ENCODE data around the gene TMEM209. TPM values are rescaled to one million over a fixed set of nuclear protein-coding genes. Genes with fewer than 3 reads are reported as not detected.
A peak's percentile ranks its signal among the peaks of the same experiment; 100 is the strongest.

Gene TMEM209
- total RNA-seq, 1 experiment from 2014 or later = 13.1 TPM

DNA sequence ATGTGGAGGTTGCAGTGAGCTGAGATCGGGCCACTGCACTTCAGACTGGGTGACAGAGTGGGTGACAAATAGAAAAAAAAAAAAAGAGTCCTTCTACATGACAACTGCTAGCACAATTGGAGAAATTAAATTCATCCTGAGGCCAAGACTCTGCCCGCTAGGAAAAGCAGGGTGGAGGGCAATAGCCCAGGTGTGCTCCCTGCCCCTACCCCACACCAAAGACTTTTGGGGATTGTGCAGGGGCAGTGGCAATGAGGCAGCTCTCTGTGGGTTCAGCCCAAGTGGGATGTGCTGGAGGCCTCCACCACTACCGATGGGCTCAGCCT, 61.3 kb downstream of the TMEM209 start:
- no peak for DNase-seq (ENCODE audit: low spot score)

GRCh38 chr7:130143334-130143732, 61.9 kb downstream of the TMEM209 start:
- no peak for DNase-seq (ENCODE audit: low spot score)

GRCh38 chr7:130142654-130143333, 62.4 kb downstream of the TMEM209 start:
- no peak for DNase-seq (ENCODE audit: low spot score)

DNA sequence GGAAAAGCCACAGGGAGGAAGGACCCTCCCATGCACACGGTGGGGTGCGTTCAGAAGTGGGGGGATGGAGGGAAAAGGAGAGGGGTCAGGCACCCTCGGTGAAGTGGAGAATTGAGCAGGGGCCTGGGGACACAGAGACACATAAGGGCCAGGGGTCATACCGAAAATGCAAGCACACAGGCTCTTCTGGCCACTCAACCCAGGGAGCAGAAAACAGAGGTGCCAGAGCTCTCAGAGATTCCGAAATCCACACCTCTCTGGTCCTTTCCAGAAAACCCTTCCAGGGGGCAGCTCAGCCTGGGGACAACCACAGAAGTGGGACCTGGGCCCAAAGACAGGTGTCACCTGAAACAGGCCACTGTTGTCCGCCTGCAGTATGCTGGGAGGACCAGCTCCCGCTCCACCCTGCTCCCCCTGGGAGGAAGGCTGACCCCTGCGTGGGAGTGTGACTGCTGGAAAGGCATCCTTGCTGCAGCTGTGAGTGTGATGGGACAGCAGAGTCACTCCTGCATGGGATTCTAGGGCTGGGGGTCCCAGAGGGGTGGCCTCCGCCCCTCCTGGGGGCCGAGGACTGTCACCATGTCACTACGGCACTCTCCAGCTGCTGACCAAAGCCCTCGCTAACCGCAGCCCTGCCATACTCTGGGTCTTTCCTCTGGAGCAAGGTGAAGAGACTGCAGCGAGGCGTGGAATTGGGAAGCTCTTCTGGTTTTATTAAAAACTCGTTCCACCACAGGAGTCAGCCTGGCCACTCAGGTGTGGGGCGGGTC, 63.1 kb downstream of the TMEM209 start:
- no peak for DNase-seq (ENCODE audit: low spot score)

GRCh38 chr7:130141161-130141883, 63.9 kb downstream of the TMEM209 start:
- peak; percentile 76 for DNase-seq (ENCODE audit: low spot score)

DNA sequence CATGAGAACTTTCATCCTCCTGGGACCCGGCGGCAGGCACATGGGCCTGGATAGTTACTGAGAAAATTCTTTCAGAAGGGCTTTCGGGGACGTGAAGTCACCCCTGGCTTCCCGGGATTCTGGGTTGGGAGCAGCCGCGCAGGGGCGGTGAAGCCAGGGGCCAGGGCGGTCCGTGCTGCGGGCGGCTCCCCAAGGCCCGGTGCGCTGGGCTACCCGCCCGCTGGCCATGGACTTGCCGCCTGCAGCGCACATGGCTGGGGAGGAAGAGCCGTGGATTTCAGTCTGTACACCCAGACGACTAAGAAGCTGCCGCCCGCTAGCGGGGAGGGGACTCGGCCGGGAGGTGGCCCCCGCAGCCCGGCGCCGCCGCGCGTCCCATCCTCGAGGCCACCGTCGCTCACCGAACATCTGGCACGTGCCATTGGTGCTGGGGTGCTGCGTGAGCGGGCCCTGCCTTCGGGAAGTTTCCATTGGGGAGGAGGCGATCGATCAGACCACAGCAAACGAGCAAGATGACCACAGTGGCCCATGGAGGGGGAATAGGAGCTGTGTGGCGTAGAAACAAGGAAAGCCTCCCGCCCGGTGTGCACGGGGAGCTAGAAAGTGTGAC, 64.5 kb downstream of the TMEM209 start:
- no peak for DNase-seq (ENCODE audit: low spot score)

GRCh38 chr7:130139193-130139960, 65.8 kb downstream of the TMEM209 start:
- no peak for DNase-seq (ENCODE audit: low spot score)

DNA sequence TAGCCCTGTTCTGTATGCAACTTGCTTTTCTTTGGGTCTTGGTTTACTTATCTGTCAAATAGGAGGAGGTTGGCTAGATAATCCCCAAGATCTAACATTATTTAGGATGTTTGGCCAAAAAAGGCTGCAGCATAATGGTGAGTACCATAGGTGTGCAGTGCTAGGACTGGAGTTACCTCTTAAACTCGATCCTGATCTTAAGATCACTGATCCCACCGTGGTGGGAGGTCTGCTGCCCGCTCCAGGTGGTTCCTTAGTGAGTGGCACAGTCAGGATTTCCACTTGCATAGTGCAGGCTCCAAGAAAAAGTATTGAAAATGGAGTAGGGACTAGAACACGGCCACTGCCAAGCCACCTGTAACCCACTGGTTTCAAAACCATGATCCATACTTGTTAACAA, 68.0 kb downstream of the TMEM209 start:
- DNase-seq (ENCODE audit: low spot score) = no peak

DNA sequence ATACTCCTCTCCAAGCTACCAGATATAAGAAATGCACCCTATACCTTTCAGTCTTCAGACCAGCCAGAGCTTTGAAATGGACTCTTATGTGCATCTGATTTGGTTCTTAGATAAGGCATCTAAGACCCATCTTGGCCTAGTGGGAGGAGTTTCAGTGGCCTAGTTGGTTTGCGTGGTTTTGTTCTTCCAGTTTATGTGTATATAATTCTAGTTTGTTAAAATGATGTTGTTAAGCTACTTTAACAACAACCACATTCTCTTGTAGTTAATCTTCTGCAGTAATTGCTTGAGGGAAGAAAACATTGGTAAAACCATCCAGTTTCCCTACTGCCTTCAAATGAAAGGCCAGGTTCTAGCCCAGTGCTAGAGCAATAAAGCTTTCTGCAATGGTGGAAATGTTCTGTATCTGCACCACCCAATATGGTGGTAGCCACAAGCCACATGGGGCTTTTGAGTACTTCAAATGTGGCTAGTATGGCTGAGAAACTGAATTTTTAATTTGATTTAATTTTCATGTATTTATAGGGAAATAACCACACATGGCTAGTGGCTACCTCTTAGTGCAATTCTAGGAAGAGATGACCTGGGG, 68.5 kb downstream of the TMEM209 start:
- DNase-seq (ENCODE audit: low spot score) = no peak

- no peak for DNase-seq (ENCODE audit: low spot score)
Measured at GRCh38 chr7:130135208-130136205, 69.7 kb downstream of the TMEM209 start.

DNA sequence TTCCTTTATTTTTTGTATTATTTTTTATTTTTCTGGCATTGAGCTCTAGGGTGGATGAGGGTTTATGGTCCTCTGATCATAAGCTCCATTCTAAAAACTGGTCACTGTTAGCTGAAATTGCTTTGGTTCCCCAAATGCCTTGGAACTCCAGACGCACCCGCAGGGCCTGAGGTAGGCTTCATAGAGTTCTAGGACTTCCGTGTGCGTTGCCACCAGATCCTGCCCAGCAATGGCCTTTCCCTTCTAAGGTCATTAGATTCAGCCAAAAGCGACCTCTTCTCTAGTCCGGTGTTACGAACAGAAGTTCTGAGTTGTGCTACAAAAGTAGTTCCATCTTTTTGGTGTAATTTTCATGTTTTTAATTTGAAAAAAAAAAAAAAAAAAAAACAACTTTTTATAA, 70.5 kb downstream of the TMEM209 start:
- DNase-seq (ENCODE audit: low spot score) = no peak

GRCh38 chr7:130134106-130134636, 71.0 kb downstream of the TMEM209 start:
- DNase-seq (ENCODE audit: low spot score) = no peak

GRCh38 chr7:130133029-130133782, 72.0 kb downstream of the TMEM209 start:
- no peak for DNase-seq (ENCODE audit: low spot score)

DNA sequence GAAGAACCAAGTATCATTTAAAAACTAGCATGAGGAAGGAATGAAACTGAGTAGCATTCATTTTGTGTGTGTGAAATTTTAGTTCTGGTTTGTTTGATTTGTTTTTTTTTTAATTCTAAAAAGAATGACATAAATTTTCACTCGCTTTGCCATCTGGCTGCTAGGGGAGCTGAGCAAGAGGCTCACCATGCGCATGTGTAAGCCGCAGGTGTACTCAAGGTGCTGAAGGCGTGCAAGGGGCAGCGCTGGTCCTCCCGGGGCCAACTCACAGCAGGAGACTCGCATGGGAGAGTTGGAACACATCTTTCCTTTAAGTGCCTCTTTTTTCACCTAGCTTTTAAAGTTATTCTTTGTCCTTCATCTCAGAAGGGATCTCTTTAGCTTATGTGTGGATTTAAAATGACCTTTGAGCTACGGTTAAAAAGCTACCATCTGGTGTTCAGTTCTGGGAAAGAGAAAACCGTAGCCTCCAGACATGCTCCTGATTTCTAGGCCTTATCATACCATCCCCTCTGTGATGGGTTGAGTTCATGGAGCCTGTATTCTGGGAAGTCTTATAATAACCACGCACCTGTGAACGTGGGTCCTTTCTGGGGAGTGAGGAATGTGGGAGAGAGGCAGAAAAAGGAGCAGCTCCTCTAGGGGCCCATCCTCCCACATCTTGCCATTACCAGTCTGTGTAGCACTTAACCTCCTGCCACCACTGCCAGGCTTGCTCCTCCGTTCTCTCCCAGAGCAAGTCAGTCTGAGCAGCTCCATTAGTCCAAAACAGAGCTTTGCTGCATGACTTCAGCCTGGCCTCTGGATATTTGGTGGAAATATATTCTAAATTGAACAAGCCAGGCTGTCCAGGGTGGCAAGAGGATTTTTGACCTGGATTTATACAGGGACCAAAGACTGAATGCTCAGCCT, 73.0 kb downstream of the TMEM209 start:
- no peak for DNase-seq (ENCODE audit: low spot score)

DNA sequence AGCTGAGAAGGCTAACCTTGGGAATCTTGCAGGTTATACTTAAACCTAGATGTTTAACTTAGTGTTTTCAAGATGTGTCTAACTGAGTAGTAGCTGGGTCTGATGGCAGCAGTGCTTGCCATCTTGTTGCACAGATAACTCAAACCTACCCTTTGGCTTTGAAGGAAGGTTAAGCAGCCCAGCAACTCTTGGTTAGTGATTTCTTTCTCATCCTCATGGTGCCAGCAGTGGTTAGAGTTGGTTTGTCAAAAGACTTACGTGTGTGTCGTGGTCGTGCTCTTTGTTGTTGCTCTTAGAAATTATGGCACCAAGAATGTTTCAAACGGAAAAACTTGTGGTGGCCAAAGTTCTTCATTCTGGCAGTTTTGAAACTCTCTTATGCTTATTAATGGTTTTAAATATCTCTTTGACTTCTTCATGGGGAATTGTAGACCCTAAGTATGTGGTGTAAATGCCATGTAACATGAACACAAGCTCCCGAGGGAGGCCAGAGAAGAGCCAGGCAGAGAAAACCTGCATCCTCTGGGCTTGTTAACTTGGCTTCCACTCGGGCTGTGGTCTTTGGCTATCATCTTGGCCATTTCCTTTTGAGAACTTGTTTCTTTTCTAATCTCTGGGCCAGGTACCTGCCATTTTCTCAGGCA, 73.9 kb downstream of the TMEM209 start:
- no peak for DNase-seq (ENCODE audit: low spot score)

GRCh38 chr7:130129011-130129411, 76.2 kb downstream of the TMEM209 start:
- no peak for DNase-seq (ENCODE audit: low spot score)

GRCh38 chr7:130127821-130128317, 77.3 kb downstream of the TMEM209 start:
- no peak for DNase-seq (ENCODE audit: low spot score)
